RWPE1 (cell line): Measurements from ENCODE around the gene KLHL26.

Experiments
- CTCF ChIA-PET: fragments of 350-600 bp; sonication (Branson Sonifier 250); formaldehyde crosslinking; extraction: SDS; loops from one replicate; lab custom pipeline; 2021; lab: Yijun Ruan, JAX
- POLR2A ChIA-PET: fragments of 400-600 bp; formaldehyde crosslinking; extraction: SDS; loops from one replicate; lab custom pipeline; 2020; ENCODE audit warnings: antibody characterized with exemption; ENCODE audit not compliant: low non-redundant PET; lab: Yijun Ruan, JAX
- DNase-seq: peaks from one replicate; pipeline ENCODE4 v3.0.0; 2012; ENCODE audit warnings: low spot score
- H3K27ac ChIP-seq: fragments of 450-650 bp; 2 replicates; pipeline ENCODE4 v1.5.1; 2017
- TF ChIP-seq, protein P1 (sequence below): fragments of 450-650 bp; conservative IDR thresholded peaks from 2 replicates; pipeline ENCODE4 v1.5.1; 2017; ENCODE audit warnings: low read depth, mild to moderate bottlenecking

KLHL26 gene

GRCh38 chr19:18683958-18684641, 47.3 kb downstream of the KLHL26 start:
- no peak for DNase-seq
- H3K27ac ChIP-seq, result peak overlapping the region; percentile 83
- TF ChIP-seq, protein P1, sequence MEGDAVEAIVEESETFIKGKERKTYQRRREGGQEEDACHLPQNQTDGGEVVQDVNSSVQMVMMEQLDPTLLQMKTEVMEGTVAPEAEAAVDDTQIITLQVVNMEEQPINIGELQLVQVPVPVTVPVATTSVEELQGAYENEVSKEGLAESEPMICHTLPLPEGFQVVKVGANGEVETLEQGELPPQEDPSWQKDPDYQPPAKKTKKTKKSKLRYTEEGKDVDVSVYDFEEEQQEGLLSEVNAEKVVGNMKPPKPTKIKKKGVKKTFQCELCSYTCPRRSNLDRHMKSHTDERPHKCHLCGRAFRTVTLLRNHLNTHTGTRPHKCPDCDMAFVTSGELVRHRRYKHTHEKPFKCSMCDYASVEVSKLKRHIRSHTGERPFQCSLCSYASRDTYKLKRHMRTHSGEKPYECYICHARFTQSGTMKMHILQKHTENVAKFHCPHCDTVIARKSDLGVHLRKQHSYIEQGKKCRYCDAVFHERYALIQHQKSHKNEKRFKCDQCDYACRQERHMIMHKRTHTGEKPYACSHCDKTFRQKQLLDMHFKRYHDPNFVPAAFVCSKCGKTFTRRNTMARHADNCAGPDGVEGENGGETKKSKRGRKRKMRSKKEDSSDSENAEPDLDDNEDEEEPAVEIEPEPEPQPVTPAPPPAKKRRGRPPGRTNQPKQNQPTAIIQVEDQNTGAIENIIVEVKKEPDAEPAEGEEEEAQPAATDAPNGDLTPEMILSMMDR, result no peak
- POLR2A ChIA-PET, result no interaction called here
- CTCF ChIA-PET, result no interaction called here

DNA sequence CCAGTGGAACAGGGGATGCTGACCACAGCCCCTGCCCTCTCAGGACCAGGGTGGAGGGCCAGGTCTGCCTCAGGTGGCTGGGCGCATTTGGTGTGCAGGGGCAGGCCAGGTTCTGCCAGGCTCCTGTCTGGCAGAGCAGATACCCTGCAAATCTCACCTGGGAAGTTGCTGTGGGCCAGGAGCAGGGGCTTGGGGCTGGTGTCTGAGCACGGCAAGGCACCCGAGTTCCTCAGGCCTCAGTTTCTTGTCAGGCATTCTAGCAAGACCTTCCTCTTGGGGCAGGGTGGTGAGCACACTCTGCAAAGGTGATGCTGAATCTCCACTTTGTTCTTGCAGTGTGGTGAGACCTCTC, 47.8 kb downstream of the KLHL26 start:
- CTCF ChIA-PET, result no interaction called here
- POLR2A ChIA-PET, result no interaction called here
- TF ChIP-seq, protein P1, result no peak

DNA sequence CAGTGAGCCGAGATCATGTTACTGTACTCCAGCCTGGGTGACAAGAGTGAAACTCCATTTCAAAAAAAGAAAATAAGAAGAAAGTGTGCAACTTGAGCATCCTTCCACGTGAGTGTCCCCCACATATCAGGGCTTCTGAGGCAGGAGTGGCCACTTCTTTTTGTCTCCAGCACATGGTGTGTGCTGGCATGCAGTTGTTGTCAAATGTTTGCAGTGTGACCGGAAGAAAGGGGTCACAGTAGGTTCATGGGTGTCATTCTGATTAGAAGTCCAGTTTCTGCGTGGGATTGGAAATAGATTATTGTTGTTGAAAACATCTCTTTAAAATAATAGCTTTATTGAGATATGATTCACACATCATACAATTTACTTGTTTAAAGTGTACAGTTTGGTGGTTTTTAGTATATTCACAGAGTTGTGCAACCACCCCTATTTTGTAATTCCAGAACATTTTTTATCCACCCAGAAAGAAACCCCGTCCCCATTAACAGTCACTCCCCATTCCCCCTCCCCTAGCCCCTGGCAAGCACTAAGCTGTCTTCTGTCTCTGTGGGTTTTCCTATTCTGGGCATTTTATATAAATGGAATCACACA, 48.9 kb downstream of the KLHL26 start:
- no peak overlapping the region for H3K27ac ChIP-seq
- ChIA-PET POLR2A (no interaction called here), CTCF (no interaction called here)
- TF ChIP-seq, protein P1, result no peak
- no peak for DNase-seq

More for the DNA sequence above, 47.8 kb downstream of the KLHL26 start:
- no peak for DNase-seq
- H3K27ac ChIP-seq, result peak overlapping the region; percentile 83

- H3K27ac ChIP-seq, result no peak overlapping the region
- CTCF ChIA-PET, result no interaction called here
- POLR2A ChIA-PET, result no interaction called here
- TF ChIP-seq, protein P1, result no peak
- no peak for DNase-seq
These were observed 51.1 kb downstream of the KLHL26 start for GRCh38 chr19:18687740-18688465.

- POLR2A ChIA-PET, result no interaction called here
These were observed 59.2 kb downstream of the KLHL26 start for GRCh38 chr19:18696023-18696422.

DNA sequence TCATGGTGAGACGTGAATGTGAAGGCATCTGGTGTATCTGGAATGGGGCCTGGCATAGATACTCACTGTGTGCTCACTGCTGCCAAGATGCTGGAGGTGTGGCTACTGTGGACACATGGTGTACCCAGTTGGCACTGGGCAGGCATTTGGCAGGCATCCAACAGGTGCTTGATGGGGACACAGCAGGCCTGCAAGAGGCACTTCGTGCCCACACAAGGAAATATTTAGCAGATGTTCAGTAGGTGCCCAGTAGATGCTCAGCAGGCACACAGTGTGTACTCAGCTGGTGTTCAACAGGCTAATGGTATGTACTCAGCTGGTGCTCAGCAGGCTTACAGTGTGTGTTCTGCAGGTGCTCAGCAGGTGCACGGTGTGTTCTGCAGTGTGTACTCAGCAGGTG, 60.9 kb downstream of the KLHL26 start:
- POLR2A ChIA-PET, result no interaction called here
- CTCF ChIA-PET, result no interaction called here
- DNase-seq, result no peak
- TF ChIP-seq, protein P1, result no peak
- no peak overlapping the region for H3K27ac ChIP-seq

More at GRCh38 chr19:18696023-18696422, 59.2 kb downstream of the KLHL26 start:
- H3K27ac ChIP-seq, result no peak overlapping the region; the same call in 1 of the 2 replicates
- TF ChIP-seq, protein P1, result no peak
- CTCF ChIA-PET, result no interaction called here
- DNase-seq, result no peak
